ENCODE data around the gene WSCD2. TPM values are rescaled to one million over a fixed set of nuclear protein-coding genes. Genes with fewer than 3 reads are reported as not detected.

The WSCD2 gene
- total RNA-seq, 2 experiments from 2014 or later: not detected

- H3K4me3 Mint-ChIP-seq: no peak overlapping the region
- H3K4me1 Mint-ChIP-seq: no peaks in the 10 kb centered on the region
- DNase-seq: no peak
- H3K27me3 Mint-ChIP-seq: peaks cover 3% of the 10 kb centered on the region
- POLR2A ChIA-PET: no interaction called here
- CTCF ChIA-PET: interaction anchor here (0.6 kb wide), 1 partner anchor 559 kb away, joined by 3 read pairs; no protein-coding TSS in a partner anchor
- H3K9me3 Mint-ChIP-seq: no peaks in the 10 kb centered on the region
- no peaks in the 10 kb centered on the region for H3K36me3 Mint-ChIP-seq (ENCODE audit: low read depth)
- no peak overlapping the region for H3K27ac Mint-ChIP-seq
Measured at GRCh38 chr12:108241986-108242703, 113.1 kb downstream of the WSCD2 start.

- H3K4me3 Mint-ChIP-seq: no peak overlapping the region
- no peaks in the 10 kb centered on the region for H3K9me3 Mint-ChIP-seq
- CTCF ChIA-PET: no interaction called here
- POLR2A ChIA-PET: no interaction called here
- no peaks in the 10 kb centered on the region for H3K4me1 Mint-ChIP-seq
- H3K36me3 Mint-ChIP-seq (ENCODE audit: low read depth): no peaks in the 10 kb centered on the region
- H3K27me3 Mint-ChIP-seq: peaks cover 1% of the 10 kb centered on the region
- DNase-seq: no peak
- H3K27ac Mint-ChIP-seq: no peak overlapping the region
Measured at GRCh38 chr12:108247130-108247529, 118.0 kb downstream of the WSCD2 start.

GRCh38 chr12:108248011-108248410 is 118.9 kb downstream of the WSCD2 start:
- CTCF ChIA-PET: no interaction called here

GRCh38 chr12:108252523-108252922 is 123.4 kb downstream of the WSCD2 start:
- DNase-seq: no peak
- no peaks in the 10 kb centered on the region for H3K36me3 Mint-ChIP-seq (ENCODE audit: low read depth)
- peaks cover 4% of the 10 kb centered on the region for H3K27me3 Mint-ChIP-seq
- H3K27ac Mint-ChIP-seq: no peak overlapping the region
- H3K4me1 Mint-ChIP-seq: peaks cover 2% of the 10 kb centered on the region
- no peaks in the 10 kb centered on the region for H3K9me3 Mint-ChIP-seq
- H3K4me3 Mint-ChIP-seq: no peak overlapping the region
- POLR2A ChIA-PET: interaction anchor here (0.6 kb wide), 1 partner anchor 154 kb away, joined by 4 read pairs; no protein-coding TSS in a partner anchor
- CTCF ChIA-PET: interaction anchor here (1.0 kb wide), 2 partner anchors 13 to 18 kb away, joined by 3 to 4 read pairs; no protein-coding TSS in a partner anchor

More at GRCh38 chr12:108248011-108248410, 118.9 kb downstream of the WSCD2 start:
- H3K9me3 Mint-ChIP-seq: no peaks in the 10 kb centered on the region
- H3K4me3 Mint-ChIP-seq: no peak overlapping the region
- no peak for DNase-seq
- POLR2A ChIA-PET: no interaction called here
- H3K27me3 Mint-ChIP-seq: peaks cover 1% of the 10 kb centered on the region
- no peak overlapping the region for H3K27ac Mint-ChIP-seq
- H3K36me3 Mint-ChIP-seq (ENCODE audit: low read depth): no peaks in the 10 kb centered on the region
- H3K4me1 Mint-ChIP-seq: no peaks in the 10 kb centered on the region

GRCh38 chr12:108253540-108253939 is 124.5 kb downstream of the WSCD2 start:
- peaks cover 2% of the 10 kb centered on the region for H3K4me1 Mint-ChIP-seq
- H3K4me3 Mint-ChIP-seq: no peak overlapping the region
- ChIA-PET POLR2A (no interaction called here), CTCF (interaction anchor here (0.7 to 1.0 kb wide), 2 partner anchors 14 to 225 kb away, joined by 3 to 4 read pairs; no protein-coding TSS in a partner anchor)
- no peaks in the 10 kb centered on the region for H3K9me3 Mint-ChIP-seq
- DNase-seq: no peak
- H3K27ac Mint-ChIP-seq: no peak overlapping the region
- peaks cover 4% of the 10 kb centered on the region for H3K27me3 Mint-ChIP-seq
- no peaks in the 10 kb centered on the region for H3K36me3 Mint-ChIP-seq (ENCODE audit: low read depth)

GRCh38 chr12:108254030-108254429 is 124.9 kb downstream of the WSCD2 start:
- H3K27me3 Mint-ChIP-seq: peaks cover 4% of the 10 kb centered on the region
- ChIA-PET CTCF (interaction anchor here (0.7 kb wide), 1 partner anchor 225 kb away, joined by 3 read pairs; no protein-coding TSS in a partner anchor), POLR2A (no interaction called here)
- no peaks in the 10 kb centered on the region for H3K9me3 Mint-ChIP-seq
- H3K36me3 Mint-ChIP-seq (ENCODE audit: low read depth): no peaks in the 10 kb centered on the region
- DNase-seq: no peak
- H3K27ac Mint-ChIP-seq: no peak overlapping the region
- no peak overlapping the region for H3K4me3 Mint-ChIP-seq
- peaks cover 2% of the 10 kb centered on the region for H3K4me1 Mint-ChIP-seq

- H3K27ac Mint-ChIP-seq: no peak overlapping the region
- H3K27me3 Mint-ChIP-seq: peaks cover 4% of the 10 kb centered on the region
- no peak overlapping the region for H3K4me3 Mint-ChIP-seq
- no peaks in the 10 kb centered on the region for H3K36me3 Mint-ChIP-seq (ENCODE audit: low read depth)
- peaks cover 2% of the 10 kb centered on the region for H3K4me1 Mint-ChIP-seq
- H3K9me3 Mint-ChIP-seq: peaks cover under 1% of the 10 kb centered on the region
- ChIA-PET CTCF (no interaction called here), POLR2A (no interaction called here)
- DNase-seq: no peak
Measured at GRCh38 chr12:108254517-108255251, 125.6 kb downstream of the WSCD2 start.

GRCh38 chr12:108255252-108255602 is 126.1 kb downstream of the WSCD2 start:
- ChIA-PET CTCF (no interaction called here), POLR2A (no interaction called here)
- Mint-ChIP-seq H3K4me1 (peaks cover 2% of the 10 kb centered on the region), H3K36me3 (ENCODE audit: low read depth) (no peaks in the 10 kb centered on the region), H3K27me3 (peaks cover 4% of the 10 kb centered on the region), H3K4me3 (no peak overlapping the region), H3K9me3 (peaks cover 6% of the 10 kb centered on the region), H3K27ac (no peak overlapping the region)
- DNase-seq: no peak

- Mint-ChIP-seq H3K4me1 (peaks cover 2% of the 10 kb centered on the region), H3K27me3 (peaks cover 8% of the 10 kb centered on the region), H3K9me3 (peaks cover 18% of the 10 kb centered on the region), H3K4me3 (no peak overlapping the region), H3K36me3 (ENCODE audit: low read depth) (no peaks in the 10 kb centered on the region), H3K27ac (no peak overlapping the region)
- CTCF ChIA-PET: interaction anchor here (1.4 kb wide), 1 partner anchor 18 kb away, joined by 3 read pairs; no protein-coding TSS in a partner anchor
- POLR2A ChIA-PET: no interaction called here
- no peak for DNase-seq
Measured at GRCh38 chr12:108257004-108257403, 127.9 kb downstream of the WSCD2 start.

GRCh38 chr12:108257610-108258106 is 128.6 kb downstream of the WSCD2 start:
- CTCF ChIA-PET: interaction anchor here (1.4 kb wide), 1 partner anchor 19 kb away, joined by 3 read pairs; no protein-coding TSS in a partner anchor
- H3K4me3 Mint-ChIP-seq: no peak overlapping the region
- POLR2A ChIA-PET: no interaction called here
- H3K4me1 Mint-ChIP-seq: peaks cover 2% of the 10 kb centered on the region
- H3K27me3 Mint-ChIP-seq: peaks cover 8% of the 10 kb centered on the region
- H3K27ac Mint-ChIP-seq: no peak overlapping the region
- no peaks in the 10 kb centered on the region for H3K36me3 Mint-ChIP-seq (ENCODE audit: low read depth)
- H3K9me3 Mint-ChIP-seq: peaks cover 18% of the 10 kb centered on the region
- no peak for DNase-seq

- Mint-ChIP-seq H3K4me3 (no peak overlapping the region), H3K4me1 (no peaks in the 10 kb centered on the region), H3K9me3 (peaks cover 18% of the 10 kb centered on the region), H3K36me3 (ENCODE audit: low read depth) (no peaks in the 10 kb centered on the region), H3K27ac (no peak overlapping the region), H3K27me3 (peaks cover 10% of the 10 kb centered on the region)
- POLR2A ChIA-PET: no interaction called here
- no peak for DNase-seq
- CTCF ChIA-PET: no interaction called here
Measured at GRCh38 chr12:108260039-108260438, 131.0 kb downstream of the WSCD2 start.

GRCh38 chr12:108260969-108261368 is 131.9 kb downstream of the WSCD2 start:
- CTCF ChIA-PET: no interaction called here
- Mint-ChIP-seq H3K36me3 (ENCODE audit: low read depth) (no peaks in the 10 kb centered on the region), H3K27me3 (peaks cover 10% of the 10 kb centered on the region), H3K4me3 (no peak overlapping the region), H3K27ac (no peak overlapping the region), H3K4me1 (no peaks in the 10 kb centered on the region), H3K9me3 (peaks cover 18% of the 10 kb centered on the region)
- POLR2A ChIA-PET: no interaction called here
- no peak for DNase-seq

- Mint-ChIP-seq H3K9me3 (peaks cover 10% of the 10 kb centered on the region), H3K4me1 (no peaks in the 10 kb centered on the region), H3K4me3 (no peak overlapping the region), H3K36me3 (ENCODE audit: low read depth) (no peaks in the 10 kb centered on the region), H3K27me3 (peaks cover 15% of the 10 kb centered on the region), H3K27ac (no peak overlapping the region)
- no peak for DNase-seq
- CTCF ChIA-PET: no interaction called here
- POLR2A ChIA-PET: no interaction called here
Measured at GRCh38 chr12:108265505-108265904, 136.4 kb downstream of the WSCD2 start.

Measured in activated CD4-positive, alpha-beta T cell treated with anti-CD3 and anti-CD28 coated beads, Interleukin-2, amount 10 ng/mL, durations not matched to agents 7 days and 5 days (primary cell).